CD14-positive monocyte (primary cell): ENCODE data around the gene GGA1. TPM values are rescaled to one million over a fixed set of nuclear protein-coding genes. Genes with fewer than 3 reads are reported as not detected.

Source experiments
- DNase-seq, 3 donors: peaks; one replicate each; pipeline ENCODE4 v3.0.0-alpha.2; 2011 to 2022
- H2AFZ ChIP-seq: 2 replicates; pipeline ENCODE4 v1.6.0; 2012; ENCODE audit warnings: mild to moderate bottlenecking, low read depth, low read length, inconsistent platforms; ENCODE audit not compliant: insufficient read depth, poor library complexity, severe bottlenecking
- H3K27ac ChIP-seq, 2 donors: 1 replicate in 1 of 2; 2 replicates in 1 of 2; pipeline ENCODE4 v1.5.1; 2012 to 2013; ENCODE audit warnings: low read length in 2 of 2, control low read depth in 1 of 2, inconsistent platforms in 1 of 2, low read depth in 1 of 2, mild to moderate bottlenecking in 1 of 2
- H3K27me3 ChIP-seq, 2 donors: one replicate each; pipeline versions ENCODE4 v1.6.0 to v1.6.1; 2011 to 2013; ENCODE audit warnings: low read length in 2 of 2; ENCODE audit not compliant: control insufficient read depth in 2 of 2, insufficient read depth in 2 of 2
- H3K36me3 ChIP-seq, 2 donors: replicated peaks in 1 of 2; 1 replicate in 1 of 2; 2 replicates in 1 of 2; pipeline versions ENCODE4 v1.5.1 to v1.6.1; 2012 to 2013; ENCODE audit warnings: low read length in 2 of 2, control low read depth in 1 of 2, inconsistent platforms in 1 of 2, mild to moderate bottlenecking in 1 of 2; ENCODE audit not compliant: insufficient read depth in 2 of 2, control insufficient read depth in 1 of 2
- H3K4me1 ChIP-seq, 2 donors: 1 replicate in 1 of 2; 2 replicates in 1 of 2; pipeline versions ENCODE4 v1.5.1 to v1.6.1; 2012 to 2013; ENCODE audit warnings: low read length in 2 of 2, control low read depth in 1 of 2, inconsistent platforms in 1 of 2, mild to moderate bottlenecking in 1 of 2, moderate library complexity in 1 of 2; ENCODE audit not compliant: insufficient read depth in 2 of 2, control insufficient read depth in 1 of 2
- H3K4me2 ChIP-seq: replicated peaks from 2 replicates; pipeline ENCODE3; 2012; ENCODE audit warnings: low read length, moderate library complexity, mild to moderate bottlenecking; ENCODE audit not compliant: poor library complexity, severe bottlenecking; ENCODE audit errors: extremely low read depth
- H3K4me3 ChIP-seq, 3 experiments: fragments of 200-600 bp in 1 of 3; sonication (generic) in 1 of 3; replicated peaks in 1 of 3; 1 replicate in 2 of 3; 2 replicates in 1 of 3; pipeline ENCODE4 v1.5.1; 2011 to 2013; ENCODE audit warnings: low read length in 3 of 3, mild to moderate bottlenecking in 3 of 3, control low read depth in 2 of 3, low read depth in 2 of 3, inconsistent platforms in 1 of 3, moderate library complexity in 1 of 3
- H3K79me2 ChIP-seq: 2 replicates; pipeline ENCODE4 v1.6.0; 2012; ENCODE audit warnings: mild to moderate bottlenecking, control low read depth, inconsistent platforms, low read length, moderate library complexity; ENCODE audit not compliant: insufficient read depth
- H3K9ac ChIP-seq: 2 replicates; pipeline ENCODE4 v1.6.0; 2017; ENCODE audit warnings: low read length, mild to moderate bottlenecking; ENCODE audit not compliant: insufficient read depth, poor library complexity, severe bottlenecking
- H3K9me3 ChIP-seq, 2 donors: replicated peaks in 1 of 2; 1 replicate in 1 of 2; 2 replicates in 1 of 2; pipeline versions ENCODE4 v1.5.1 to v1.6.1; 2012 to 2013; ENCODE audit warnings: low read length in 2 of 2, control low read depth in 1 of 2; ENCODE audit not compliant: control insufficient read depth in 1 of 2, insufficient read depth in 1 of 2
- H4K20me1 ChIP-seq: 2 replicates; pipeline ENCODE4 v1.6.0; 2012; ENCODE audit warnings: mild to moderate bottlenecking, low read length, control low read depth, moderate library complexity; ENCODE audit not compliant: insufficient read depth
- H3K27ac Mint-ChIP-seq, 7 donors: one replicate each; pipeline ENCODE4 v1.8.0; 2020; ENCODE audit warnings: mild to moderate bottlenecking in 7 of 7, mixed read lengths in 7 of 7, moderate library complexity in 6 of 7, inconsistent platforms in 2 of 7
- H3K27me3 Mint-ChIP-seq, 3 donors: one replicate each; pipeline ENCODE4 v1.8.0; 2021 to 2022; ENCODE audit warnings: low read depth in 3 of 3, mild to moderate bottlenecking in 3 of 3, mixed read lengths in 3 of 3, moderate library complexity in 3 of 3, inconsistent platforms in 1 of 3
- H3K36me3 Mint-ChIP-seq, 2 donors: one replicate each; pipeline ENCODE4 v1.8.0; 2020; ENCODE audit warnings: mixed read lengths in 2 of 2, inconsistent platforms in 1 of 2, mild to moderate bottlenecking in 1 of 2
- H3K4me1 Mint-ChIP-seq: one replicate; pipeline ENCODE4 v1.8.0; 2020; ENCODE audit warnings: mild to moderate bottlenecking, mixed read lengths
- H3K4me3 Mint-ChIP-seq, 2 donors: one replicate each; pipeline ENCODE4 v1.8.0; 2020; ENCODE audit warnings: mild to moderate bottlenecking in 2 of 2, mixed read lengths in 2 of 2, moderate library complexity in 1 of 2
- H3K9me3 Mint-ChIP-seq, 7 donors: one replicate each; pipeline ENCODE4 v1.8.0; 2020 to 2022; ENCODE audit warnings: mixed read lengths in 7 of 7, mild to moderate bottlenecking in 6 of 7, moderate library complexity in 6 of 7, inconsistent platforms in 2 of 7
- WGBS: methylation state at CpG from one replicate; pipeline ENCODE4 v1.1.5; 2013; ENCODE audit warnings: missing lambda C conversion rate; ENCODE audit not compliant: insufficient coverage; 5-methylcytosine and 5-hydroxymethylcytosine counted together
- intact Hi-C, 2 donors: fragments of 100-400 bp; cut with micrococcal nuclease; formaldehyde crosslinking; loops; one replicate each; pipeline versions ENCODE4 v1.15.0 to v1.15.1; 2023
- polyA plus RNA-seq, 3 donors: library from polyadenylated mRNA; depleted of rRNA in 1 of 3; unstranded in 2 of 3; stranded (reverse) in 1 of 3; fragments of 300-500 nt in 2 of 3; fragments of >200 nt in 1 of 3; fragmentation: Illumina TruSeq in 2 of 3; gene quantifications; 1 replicate in 2 of 3; 2 replicates in 1 of 3; pipeline ENCODE4 v1.2.3, GENCODE V29; 2012 to 2021
- TF ChIP-seq, protein P1 (sequence below): fragments of 200-600 bp; IDR thresholded peaks from one replicate; pipeline ENCODE4 v1.8.0; 2022; ENCODE audit warnings: antibody characterized with exemption, mild to moderate bottlenecking

GGA1 gene
- polyA plus RNA-seq, 3 donors = 19.8 to 91.0 (median 24.8) TPM

GRCh38 chr22:37630839-37631435, 22.3 kb downstream of the GGA1 start:
- peaks cover 75% of the 10 kb centered on the region for H3K4me1 Mint-ChIP-seq
- H3K36me3 ChIP-seq = peaks cover 32 to 42% of the 10 kb centered on the region in 2 donors
- intact Hi-C loops = no loop called here
- no peak overlapping the region for H2AFZ ChIP-seq
- H3K4me3 ChIP-seq = no peak overlapping the region
- H3K36me3 Mint-ChIP-seq = peaks cover 31 to 47% of the 10 kb centered on the region in 2 donors
- H3K9ac ChIP-seq = no peak overlapping the region
- no peaks in the 10 kb centered on the region for H4K20me1 ChIP-seq
- WGBS = 100% methylated on average over 8 of the region's 9 CpGs
- peak overlapping the region in 1 of 2 donors; percentile 93 for H3K27ac ChIP-seq
- no peak overlapping the region for H3K4me3 Mint-ChIP-seq
- peaks cover 0 to 2% (median 0%) of the 10 kb centered on the region in 3 donors for H3K27me3 Mint-ChIP-seq
- TF ChIP-seq, protein P1, sequence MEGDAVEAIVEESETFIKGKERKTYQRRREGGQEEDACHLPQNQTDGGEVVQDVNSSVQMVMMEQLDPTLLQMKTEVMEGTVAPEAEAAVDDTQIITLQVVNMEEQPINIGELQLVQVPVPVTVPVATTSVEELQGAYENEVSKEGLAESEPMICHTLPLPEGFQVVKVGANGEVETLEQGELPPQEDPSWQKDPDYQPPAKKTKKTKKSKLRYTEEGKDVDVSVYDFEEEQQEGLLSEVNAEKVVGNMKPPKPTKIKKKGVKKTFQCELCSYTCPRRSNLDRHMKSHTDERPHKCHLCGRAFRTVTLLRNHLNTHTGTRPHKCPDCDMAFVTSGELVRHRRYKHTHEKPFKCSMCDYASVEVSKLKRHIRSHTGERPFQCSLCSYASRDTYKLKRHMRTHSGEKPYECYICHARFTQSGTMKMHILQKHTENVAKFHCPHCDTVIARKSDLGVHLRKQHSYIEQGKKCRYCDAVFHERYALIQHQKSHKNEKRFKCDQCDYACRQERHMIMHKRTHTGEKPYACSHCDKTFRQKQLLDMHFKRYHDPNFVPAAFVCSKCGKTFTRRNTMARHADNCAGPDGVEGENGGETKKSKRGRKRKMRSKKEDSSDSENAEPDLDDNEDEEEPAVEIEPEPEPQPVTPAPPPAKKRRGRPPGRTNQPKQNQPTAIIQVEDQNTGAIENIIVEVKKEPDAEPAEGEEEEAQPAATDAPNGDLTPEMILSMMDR = no peak
- H3K9me3 Mint-ChIP-seq = no peaks in the 10 kb centered on the region
- peak overlapping the region in 5 of 7 donors; percentile 19 to 86 (median 46) for H3K27ac Mint-ChIP-seq
- no peaks in the 10 kb centered on the region for H3K9me3 ChIP-seq
- H3K79me2 ChIP-seq = peaks cover 17% of the 10 kb centered on the region
- peaks cover 68 to 71% of the 10 kb centered on the region in 2 donors for H3K4me1 ChIP-seq
- no peak for DNase-seq
- no peaks in the 10 kb centered on the region for H3K27me3 ChIP-seq
- H3K4me2 ChIP-seq = no peak overlapping the region

- Mint-ChIP-seq H3K27ac (peak overlapping the region; percentile 73 to 98 (median 96)), H3K4me3 (no peak overlapping the region), H3K9me3 (no peaks in the 10 kb centered on the region), H3K27me3 (peaks cover 0 to 2% (median 0%) of the 10 kb centered on the region in 3 donors), H3K4me1 (peaks cover 75% of the 10 kb centered on the region), H3K36me3 (peaks cover 30 to 43% of the 10 kb centered on the region in 2 donors)
- Histone ChIP-seq H4K20me1 (no peaks in the 10 kb centered on the region), H3K36me3 (peaks cover 29 to 38% of the 10 kb centered on the region in 2 donors), H3K9me3 (no peaks in the 10 kb centered on the region), H3K27me3 (no peaks in the 10 kb centered on the region), H3K4me1 (peaks cover 68 to 71% of the 10 kb centered on the region in 2 donors), H3K27ac (peak overlapping the region; percentile 89 to 93), H3K4me2 (no peak overlapping the region), H3K79me2 (peaks cover 22% of the 10 kb centered on the region), H3K4me3 (no peak overlapping the region), H2AFZ (no peak overlapping the region), H3K9ac (peak overlapping the region; percentile 67)
- intact Hi-C loops = no loop called here
- TF ChIP-seq, protein P1 = no peak
- DNase-seq = no peak
- WGBS = 68% methylated on average over 11 of the region's 19 CpGs
These were observed 23.0 kb downstream of the GGA1 start for GRCh38 chr22:37631448-37632173.
